Measurements from ENCODE around the gene P4HA2.

DNA sequence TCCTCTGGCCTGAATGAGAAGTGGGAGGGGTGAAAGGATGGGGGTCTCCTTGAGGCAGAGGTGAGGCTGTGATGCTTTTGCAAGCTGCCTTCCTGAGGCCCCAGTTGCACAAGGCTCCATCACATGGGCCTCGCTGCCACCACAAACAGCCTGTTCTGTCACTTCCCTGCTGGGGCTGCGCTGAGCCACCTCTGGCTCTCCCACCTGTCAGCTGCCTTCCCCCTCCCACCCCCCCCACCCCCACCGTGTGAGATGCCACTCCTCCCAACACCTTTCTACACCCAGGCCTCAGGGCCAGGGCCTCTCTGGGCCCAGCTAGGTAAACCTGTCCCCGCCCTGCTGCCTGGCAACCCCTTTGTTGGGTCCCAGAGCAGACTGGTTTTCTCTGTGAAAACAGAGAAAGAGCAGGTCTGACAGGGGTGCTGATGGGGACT is 25.4 kb upstream of the P4HA2 start:
- TF ChIP-seq JUNB (IDR thresholded peaks at IDR 0.05; ENCODE audit: unreplicated experiment) (no peak), EZH2phosphoT487 (IDR thresholded peaks at IDR 0.05; ENCODE audit: unreplicated experiment) (no peak), POLR2AphosphoS5 (IDR thresholded peaks at IDR 0.05; ENCODE audit: low read depth) (no peak), ZNF331 (CRISPR knock-in tag; IDR thresholded peaks at IDR 0.05; ENCODE audit: low read depth) (no peak), EZH2 (IDR thresholded peaks at IDR 0.05; ENCODE audit: low read depth, unreplicated experiment) (no peak), CREB1 (CRISPR knock-in tag; IDR thresholded peaks at IDR 0.05; ENCODE audit: low read depth) (no peak), ZNF114 (CRISPR knock-in tag; IDR thresholded peaks at IDR 0.05) (no peak)
- TF ChIP-seq, protein P1, sequence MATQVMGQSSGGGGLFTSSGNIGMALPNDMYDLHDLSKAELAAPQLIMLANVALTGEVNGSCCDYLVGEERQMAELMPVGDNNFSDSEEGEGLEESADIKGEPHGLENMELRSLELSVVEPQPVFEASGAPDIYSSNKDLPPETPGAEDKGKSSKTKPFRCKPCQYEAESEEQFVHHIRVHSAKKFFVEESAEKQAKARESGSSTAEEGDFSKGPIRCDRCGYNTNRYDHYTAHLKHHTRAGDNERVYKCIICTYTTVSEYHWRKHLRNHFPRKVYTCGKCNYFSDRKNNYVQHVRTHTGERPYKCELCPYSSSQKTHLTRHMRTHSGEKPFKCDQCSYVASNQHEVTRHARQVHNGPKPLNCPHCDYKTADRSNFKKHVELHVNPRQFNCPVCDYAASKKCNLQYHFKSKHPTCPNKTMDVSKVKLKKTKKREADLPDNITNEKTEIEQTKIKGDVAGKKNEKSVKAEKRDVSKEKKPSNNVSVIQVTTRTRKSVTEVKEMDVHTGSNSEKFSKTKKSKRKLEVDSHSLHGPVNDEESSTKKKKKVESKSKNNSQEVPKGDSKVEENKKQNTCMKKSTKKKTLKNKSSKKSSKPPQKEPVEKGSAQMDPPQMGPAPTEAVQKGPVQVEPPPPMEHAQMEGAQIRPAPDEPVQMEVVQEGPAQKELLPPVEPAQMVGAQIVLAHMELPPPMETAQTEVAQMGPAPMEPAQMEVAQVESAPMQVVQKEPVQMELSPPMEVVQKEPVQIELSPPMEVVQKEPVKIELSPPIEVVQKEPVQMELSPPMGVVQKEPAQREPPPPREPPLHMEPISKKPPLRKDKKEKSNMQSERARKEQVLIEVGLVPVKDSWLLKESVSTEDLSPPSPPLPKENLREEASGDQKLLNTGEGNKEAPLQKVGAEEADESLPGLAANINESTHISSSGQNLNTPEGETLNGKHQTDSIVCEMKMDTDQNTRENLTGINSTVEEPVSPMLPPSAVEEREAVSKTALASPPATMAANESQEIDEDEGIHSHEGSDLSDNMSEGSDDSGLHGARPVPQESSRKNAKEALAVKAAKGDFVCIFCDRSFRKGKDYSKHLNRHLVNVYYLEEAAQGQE (IDR thresholded peaks at IDR 0.05; ENCODE audit: unreplicated experiment) = no peak
- TF ChIP-seq, protein P2, sequence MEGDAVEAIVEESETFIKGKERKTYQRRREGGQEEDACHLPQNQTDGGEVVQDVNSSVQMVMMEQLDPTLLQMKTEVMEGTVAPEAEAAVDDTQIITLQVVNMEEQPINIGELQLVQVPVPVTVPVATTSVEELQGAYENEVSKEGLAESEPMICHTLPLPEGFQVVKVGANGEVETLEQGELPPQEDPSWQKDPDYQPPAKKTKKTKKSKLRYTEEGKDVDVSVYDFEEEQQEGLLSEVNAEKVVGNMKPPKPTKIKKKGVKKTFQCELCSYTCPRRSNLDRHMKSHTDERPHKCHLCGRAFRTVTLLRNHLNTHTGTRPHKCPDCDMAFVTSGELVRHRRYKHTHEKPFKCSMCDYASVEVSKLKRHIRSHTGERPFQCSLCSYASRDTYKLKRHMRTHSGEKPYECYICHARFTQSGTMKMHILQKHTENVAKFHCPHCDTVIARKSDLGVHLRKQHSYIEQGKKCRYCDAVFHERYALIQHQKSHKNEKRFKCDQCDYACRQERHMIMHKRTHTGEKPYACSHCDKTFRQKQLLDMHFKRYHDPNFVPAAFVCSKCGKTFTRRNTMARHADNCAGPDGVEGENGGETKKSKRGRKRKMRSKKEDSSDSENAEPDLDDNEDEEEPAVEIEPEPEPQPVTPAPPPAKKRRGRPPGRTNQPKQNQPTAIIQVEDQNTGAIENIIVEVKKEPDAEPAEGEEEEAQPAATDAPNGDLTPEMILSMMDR (conservative IDR thresholded peaks at IDR 0.05; ENCODE audit: low read depth in 2 of 2) = no peak
- TF ChIP-seq, protein P3, sequence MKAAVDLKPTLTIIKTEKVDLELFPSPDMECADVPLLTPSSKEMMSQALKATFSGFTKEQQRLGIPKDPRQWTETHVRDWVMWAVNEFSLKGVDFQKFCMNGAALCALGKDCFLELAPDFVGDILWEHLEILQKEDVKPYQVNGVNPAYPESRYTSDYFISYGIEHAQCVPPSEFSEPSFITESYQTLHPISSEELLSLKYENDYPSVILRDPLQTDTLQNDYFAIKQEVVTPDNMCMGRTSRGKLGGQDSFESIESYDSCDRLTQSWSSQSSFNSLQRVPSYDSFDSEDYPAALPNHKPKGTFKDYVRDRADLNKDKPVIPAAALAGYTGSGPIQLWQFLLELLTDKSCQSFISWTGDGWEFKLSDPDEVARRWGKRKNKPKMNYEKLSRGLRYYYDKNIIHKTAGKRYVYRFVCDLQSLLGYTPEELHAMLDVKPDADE (IDR thresholded peaks at IDR 0.05) = no peak

All from GM23338 (cell line).